Measurements from ENCODE around the gene TMC1.

DNA sequence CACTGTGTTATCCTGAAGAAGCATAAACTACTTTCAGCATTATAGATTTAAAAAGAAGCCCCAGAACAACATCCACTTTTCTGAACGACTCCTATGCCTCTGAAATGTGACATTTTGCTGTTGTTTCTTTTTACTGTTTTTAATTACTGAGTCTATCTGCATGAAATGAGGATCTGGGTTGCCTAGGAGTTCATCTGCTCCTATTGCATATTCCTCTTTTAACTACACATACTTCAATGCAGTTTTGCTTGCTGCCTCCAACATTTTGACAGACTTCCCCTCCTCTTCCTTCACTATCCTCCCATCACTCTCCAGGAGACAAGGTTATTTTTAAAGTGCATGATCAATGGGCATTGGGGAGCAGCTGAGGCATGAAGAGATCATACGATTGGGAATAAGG, 164.5 kb downstream of the TMC1 start:
- TF ChIP-seq CTCF (IDR thresholded peaks at IDR 0.05) (no peak), POLR2A (IDR thresholded peaks at IDR 0.05) (no peak)

Measured in tibial nerve (tissue), 3 donors.